Left cardiac atrium (tissue), 4 donors: ENCODE results near the gene OR5T3. TPM values are rescaled to one million over a fixed set of nuclear protein-coding genes. Genes with fewer than 3 reads are reported as not detected.
"Not testable (repeated sequence)": the region's sequence is repeated elsewhere in the genome, so short reads cannot be mapped to it uniquely, and the experiment has no call there.

Experiments used
- ATAC-seq, 2 donors: fragments of 200-7000 bp; cut with Tn5 transposase; one replicate each; pipeline ENCODE4 v1.9.1; 2020; ENCODE audit warnings: mild to moderate bottlenecking in 2 of 2, moderate library complexity in 2 of 2
- DNase-seq: peaks from one replicate; pipeline ENCODE4 v3.0.0-alpha.2; 2020
- intact Hi-C, 2 donors: fragments of 100-400 bp; cut with DNase I; formaldehyde crosslinking; loops; one replicate each; pipeline versions ENCODE4 v1.14.1 to v1.15.1; 2022 to 2023
- long read RNA-seq: library from polyadenylated mRNA; unstranded; transcript quantifications from one replicate; pipeline ENCODE4 v2.0.0, GENCODE V29; 2021
- total RNA-seq, 2 donors: library from RNA; stranded (reverse); fragmentation: NEBNext Ultra II Directional; extraction: Animal tissue kit (Norgen Biotek cat#: 25700); gene quantifications; one replicate each; pipeline ENCODE4 v1.2.1, GENCODE V29; 2021
- donor health status: DM: no; HTN: yes; CAD: no.
- donor health status: DM: no; HTN: yes; CAD: no; lungs with severe emphysema.
- donor health status: DM: yes; HTN: yes; CAD: no.
- donor health status: Dilated cardiomyopathy.

Gene OR5T3
- not detected for total RNA-seq
- long read RNA-seq: 0 reads

GRCh38 chr11:56251954-56252353 is at the start of gene OR5T3:
Gene OR5T3 (plus strand): TSS chr11:56252254. CDS start chr11:56252254, 0 bp downstream.
- ATAC-seq (no peak), DNase-seq (no peak)
- intact Hi-C loops: no loop called here

GRCh38 chr11:56207790-56208189 is 44.3 kb upstream of the OR5T3 start:
- DNase-seq (no peak), ATAC-seq (no peak)
- intact Hi-C loops: no loop called here

DNA sequence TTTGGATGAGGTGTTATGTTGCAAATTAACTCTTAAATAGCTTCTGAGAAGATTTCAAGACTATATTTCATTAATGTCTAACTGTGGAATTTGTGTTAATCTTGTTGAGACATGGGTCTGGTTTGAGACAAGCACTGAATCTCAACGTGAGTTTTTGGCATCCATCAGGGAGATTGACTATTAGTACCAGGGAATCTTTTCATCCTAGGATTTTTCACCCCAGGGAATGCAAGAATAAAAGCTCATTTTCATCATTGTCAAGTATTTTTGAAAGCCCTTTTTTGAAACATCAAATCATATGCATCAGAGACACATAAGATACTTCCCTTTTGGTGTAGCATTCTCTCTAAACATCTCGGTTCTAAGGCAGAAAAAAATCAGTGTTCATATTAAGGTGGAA is 37.5 kb upstream of the OR5T3 start:
- DNase-seq (no peak), ATAC-seq (no peak)
- intact Hi-C loops: no loop called here

DNA sequence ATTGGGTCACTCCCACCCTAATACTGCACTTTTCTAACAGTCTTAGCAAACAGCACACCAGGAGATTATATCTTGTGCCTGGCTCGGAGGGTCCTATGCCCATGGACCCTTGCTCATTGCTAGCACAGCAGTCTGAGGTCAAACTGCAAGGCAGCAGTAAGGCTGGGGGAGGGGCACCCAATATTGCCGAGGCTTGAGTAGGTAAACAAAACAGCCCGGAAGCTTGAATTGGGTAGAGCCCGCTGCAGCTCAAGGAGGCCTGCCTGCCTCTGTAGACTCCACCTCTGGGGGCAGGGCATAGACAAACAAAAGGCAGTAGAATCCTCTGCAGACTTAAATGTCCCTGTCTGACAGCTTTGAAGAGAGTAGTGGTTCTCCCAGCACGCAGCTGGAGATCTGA is 32.3 kb upstream of the OR5T3 start:
- ATAC-seq, DNase-seq, intact Hi-C loops: not testable (repeated sequence)

DNA sequence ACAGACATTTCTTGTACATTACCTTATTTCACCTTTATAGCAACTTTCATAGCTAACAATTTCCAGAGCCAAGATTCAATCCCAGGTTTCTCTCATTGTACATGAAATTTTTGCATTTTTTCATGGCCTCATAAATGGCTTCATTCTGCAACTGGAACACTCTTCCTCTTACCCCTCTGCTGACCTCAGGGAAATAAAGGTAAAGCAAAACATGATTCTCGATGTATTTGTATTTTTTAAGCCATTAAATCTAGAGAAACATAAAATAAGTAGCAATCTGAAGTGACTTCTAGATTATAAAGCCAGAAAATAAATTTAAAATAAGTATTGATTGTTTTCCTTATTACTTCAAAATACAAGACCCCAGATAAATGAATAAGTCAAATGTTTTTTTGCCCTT is 17.9 kb upstream of the OR5T3 start, which contains the start of gene OR5T2:
OR5T2 (minus strand) TSS at position 101 of the 400 bp plus-strand sequence. CDS start 1,193 bp downstream, outside the sequence.
- intact Hi-C loops: no loop called here
- DNase-seq: no peak
- ATAC-seq: no peak

GRCh38 chr11:56271092-56271491 is 19.0 kb downstream of the OR5T3 start:
- intact Hi-C loops: no loop called here
- DNase-seq (no peak), ATAC-seq (no peak)

DNA sequence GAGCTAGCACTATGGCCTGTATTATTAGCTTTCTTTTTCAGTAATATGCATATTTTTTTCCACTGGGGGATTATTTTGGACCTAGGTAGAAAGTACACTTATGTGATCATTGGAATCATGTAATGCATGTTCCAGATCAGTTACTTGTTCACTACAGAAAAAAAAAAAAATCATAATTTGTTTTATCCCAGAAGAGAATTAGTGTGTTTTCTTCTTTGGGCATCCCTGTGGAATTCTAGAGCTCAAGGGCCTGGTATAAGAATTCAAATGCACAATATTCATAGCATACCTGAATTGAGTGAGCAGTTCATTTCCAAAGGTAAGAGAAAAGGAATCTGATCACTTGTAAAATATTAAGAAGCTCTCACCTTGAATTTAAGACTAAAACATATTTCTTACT is 21.8 kb downstream of the OR5T3 start, which contains the start of gene OR5T1:
OR5T1 (plus strand) TSS at position 301 of the 400 bp plus-strand sequence. CDS start 1,485 bp downstream, outside the sequence.
- no peak for ATAC-seq
- intact Hi-C loops: no loop called here
- DNase-seq: no peak

GRCh38 chr11:56292154-56292553 is 40.1 kb downstream of the OR5T3 start, which contains the start of gene OR8H1:
Gene OR8H1 (minus strand): TSS chr11:56292254. CDS start chr11:56291062, 1,192 bp downstream.
- ATAC-seq (no peak), DNase-seq (no peak)
- intact Hi-C loops: no loop called here

DNA sequence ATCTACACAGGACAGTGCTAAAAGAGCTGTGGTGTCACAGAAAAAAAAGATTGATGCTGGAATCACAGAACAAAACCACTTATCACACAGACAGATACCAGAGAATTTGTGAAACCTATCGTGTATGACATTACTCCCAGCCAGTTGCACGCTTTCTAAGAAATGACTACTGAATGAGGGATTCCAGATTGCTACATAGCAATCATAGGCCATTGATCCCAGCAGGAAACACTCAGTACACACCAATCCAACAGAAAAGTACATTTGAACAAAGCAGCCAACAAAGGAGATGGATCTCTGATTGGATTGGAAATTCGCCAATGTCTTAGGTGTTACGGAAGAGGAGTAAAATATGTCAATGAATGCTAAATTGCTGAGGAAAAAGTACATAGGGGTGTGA is 44.8 kb downstream of the OR5T3 start:
- ATAC-seq (no peak), DNase-seq (no peak)
- intact Hi-C loops: no loop called here

Other genes with a start within 250 kb of the OR5T3 start
- gene OR5AS1, start 224.6 kb upstream of the OR5T3 start, total RNA-seq: not detected
- gene OR8I2, start 158.9 kb upstream of the OR5T3 start, total RNA-seq: not detected
- gene OR8H2, start 148.6 kb upstream of the OR5T3 start, total RNA-seq: not detected
- not detected for gene OR8H3, start 129.9 kb upstream of the OR5T3 start, total RNA-seq
- not detected for gene OR8J3, start 112.1 kb upstream of the OR5T3 start, total RNA-seq
- not detected for gene OR8K5, start 91.9 kb upstream of the OR5T3 start, total RNA-seq
- not detected for gene OR5J2, start 75.6 kb upstream of the OR5T3 start, total RNA-seq
- gene OR5T2, start 18.0 kb upstream of the OR5T3 start, total RNA-seq: not detected
- not detected for gene OR5T1, start 21.9 kb downstream of the OR5T3 start, total RNA-seq
- gene OR8H1, start 40.0 kb downstream of the OR5T3 start, total RNA-seq: not detected
- gene OR8K3, start 62.9 kb downstream of the OR5T3 start, total RNA-seq: not detected
- not detected for gene OR8K1, start 93.8 kb downstream of the OR5T3 start, total RNA-seq
- gene OR8J1, start 102.0 kb downstream of the OR5T3 start, total RNA-seq: not detected
- gene OR8U1, start 123.4 kb downstream of the OR5T3 start, total RNA-seq: not detected
- not detected for gene OR5AL1, start 160.4 kb downstream of the OR5T3 start, total RNA-seq
- not detected for gene OR5M3, start 221.1 kb downstream of the OR5T3 start, total RNA-seq
- gene OR5M8, start 239.1 kb downstream of the OR5T3 start, total RNA-seq: not detected